Middle frontal gyrus (tissue), 1 donor: ENCODE results near the gene TMEM263.
A peak's percentile ranks its signal among the peaks of the same experiment; 100 is the strongest.
"Not testable (repeated sequence)": the region's sequence is repeated elsewhere in the genome, so short reads cannot be mapped to it uniquely, and the experiment has no call there.

Experiments
- DNase-seq: peaks from one replicate; pipeline ENCODE4 v3.0.0-alpha.2; 2015; ENCODE audit warnings: low spot score; ENCODE audit errors: extremely low spot score

TMEM263 gene

DNA sequence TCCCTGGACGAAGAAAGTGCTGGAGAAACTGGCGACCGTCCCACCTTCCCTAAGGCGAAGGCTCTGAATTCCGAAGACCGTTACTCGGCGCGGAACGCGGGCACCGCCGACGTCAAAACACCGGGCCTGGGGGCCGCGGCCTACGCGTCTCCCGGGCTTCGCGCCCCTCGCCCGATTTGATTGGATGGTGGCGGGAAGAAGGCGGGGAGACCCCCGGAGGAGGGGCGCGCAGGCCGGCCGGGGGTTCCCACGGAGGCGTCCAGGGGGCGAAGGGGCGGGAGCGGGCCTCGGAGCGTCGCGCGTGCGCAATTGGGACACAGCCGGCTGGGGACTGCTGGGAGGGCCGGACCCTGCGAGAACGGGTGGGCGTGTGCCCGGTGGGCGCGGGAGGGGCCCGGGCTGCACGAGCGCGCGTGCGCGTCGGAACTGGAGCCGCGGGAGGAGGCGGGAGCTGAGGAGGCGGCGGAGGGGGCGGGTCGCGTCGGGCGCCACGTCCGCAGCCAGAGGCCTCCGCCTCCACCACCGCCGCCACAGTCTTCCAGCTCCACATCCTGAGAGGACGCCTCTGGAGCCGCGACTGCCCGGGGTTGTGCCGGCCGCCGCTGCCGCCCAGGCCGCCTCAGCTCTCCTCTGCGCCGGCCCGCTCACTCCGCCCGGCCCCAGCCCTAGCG is at the start of gene TMEM263:
TMEM263 (plus strand) TSS at position 531 of the 671 bp plus-strand sequence. CDS start 11,210 bp downstream, outside the sequence.
- peak; percentile 76 for DNase-seq

DNA sequence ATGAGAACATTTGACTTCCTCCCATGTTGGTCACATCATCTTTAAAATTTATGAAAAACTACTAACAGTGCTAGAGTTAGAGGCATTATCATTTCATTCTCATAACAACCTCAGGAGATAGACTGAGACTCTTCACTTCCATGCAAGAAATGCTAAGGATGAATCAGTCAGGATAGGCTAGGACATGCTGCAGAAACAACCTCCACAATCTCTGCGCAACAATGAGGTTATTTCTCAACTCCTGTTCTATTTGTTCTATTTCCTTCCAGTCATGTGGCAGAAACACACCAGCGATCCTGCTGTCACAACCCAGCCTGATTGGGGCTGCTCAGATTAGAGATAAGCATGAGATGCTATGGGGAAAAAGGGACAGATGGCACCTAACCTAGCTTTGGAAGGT is 49.0 kb upstream of the TMEM263 start:
- no peak for DNase-seq

DNA sequence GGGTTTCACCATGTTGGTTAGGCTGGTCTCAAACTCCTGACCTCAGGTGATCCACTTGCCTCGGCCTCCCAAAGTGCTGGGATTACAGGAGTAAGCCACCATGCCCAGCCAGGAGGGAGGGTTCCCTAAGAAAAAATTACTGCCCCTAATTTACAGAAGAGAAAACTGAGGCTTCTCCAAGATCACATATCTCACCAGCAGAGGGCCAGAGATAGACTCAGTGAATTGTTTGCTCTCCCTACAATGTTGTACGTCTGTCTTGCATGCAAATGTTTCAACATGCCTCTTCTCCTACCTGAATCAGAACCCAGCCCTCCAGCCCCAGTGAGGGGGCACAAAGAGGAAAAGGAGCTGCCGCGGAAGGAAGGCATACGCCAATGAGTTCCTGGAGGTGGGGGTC is 48.3 kb upstream of the TMEM263 start:
- no peak for DNase-seq

DNA sequence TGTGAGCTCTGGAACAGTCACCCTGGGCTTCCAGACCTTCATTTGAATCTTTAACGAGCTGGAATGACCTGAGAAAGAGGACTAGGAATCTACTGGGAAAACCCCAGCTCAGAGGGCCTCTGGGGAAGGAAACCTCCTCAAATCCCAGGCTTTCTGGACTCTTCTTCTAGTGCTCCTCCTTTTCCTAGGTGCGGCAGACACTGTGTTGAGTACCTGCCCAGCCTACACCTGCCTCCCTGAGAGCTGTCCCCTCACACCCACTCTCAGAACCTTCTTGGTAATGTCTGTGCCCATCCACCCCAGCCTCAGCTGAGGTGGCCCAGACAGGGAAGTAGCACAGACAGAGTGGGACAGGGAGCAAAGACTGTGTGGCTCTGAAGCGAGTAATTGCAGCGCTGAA is 47.9 kb upstream of the TMEM263 start:
- no peak for DNase-seq

DNA sequence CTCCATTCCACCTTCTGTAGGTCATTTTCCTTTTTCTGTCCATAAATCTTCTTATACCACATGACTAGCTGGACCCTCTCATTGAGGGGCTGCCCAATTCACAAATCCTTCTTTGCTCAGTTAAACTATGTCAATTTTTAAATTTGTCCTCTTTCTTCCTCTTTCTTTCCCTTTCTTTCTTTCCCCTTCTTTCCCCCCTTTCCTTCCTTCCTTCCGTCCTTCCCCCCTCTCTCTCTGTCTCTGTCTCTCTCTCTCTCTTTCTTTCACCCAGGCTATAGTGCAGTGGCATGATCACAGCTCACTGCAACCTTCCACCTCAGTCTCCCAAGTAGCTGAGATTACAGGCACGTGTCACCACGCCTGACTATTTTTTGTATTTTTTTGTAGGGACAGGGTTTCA is 47.1 kb upstream of the TMEM263 start:
- DNase-seq = no peak

- no peak for DNase-seq
These were observed 45.5 kb upstream of the TMEM263 start for GRCh38 chr12:106910202-106910601.

GRCh38 chr12:106911581-106911980 is 44.1 kb upstream of the TMEM263 start:
- DNase-seq = no peak

DNA sequence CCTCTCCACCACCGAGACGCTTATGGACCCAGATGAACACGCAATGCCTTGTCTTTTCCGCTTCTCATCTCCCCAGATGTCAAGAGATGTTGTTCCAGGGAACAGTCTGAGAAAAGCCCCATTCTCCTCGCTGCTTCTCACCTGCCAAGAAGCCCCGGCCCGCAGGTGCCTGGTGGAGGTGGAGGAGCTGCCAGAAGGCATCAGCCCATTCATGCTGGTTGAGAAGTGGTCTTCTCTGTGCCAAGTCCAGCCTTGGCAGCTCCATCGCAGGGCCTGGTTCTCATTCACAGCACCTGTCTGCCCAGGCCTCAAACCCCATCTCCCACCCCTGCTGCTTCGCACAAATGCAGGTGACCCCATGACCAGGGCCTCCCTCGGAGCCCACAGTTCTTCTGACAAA is 42.3 kb upstream of the TMEM263 start:
- no peak for DNase-seq

GRCh38 chr12:106914796-106915634 is 40.7 kb upstream of the TMEM263 start:
- no peak for DNase-seq

DNA sequence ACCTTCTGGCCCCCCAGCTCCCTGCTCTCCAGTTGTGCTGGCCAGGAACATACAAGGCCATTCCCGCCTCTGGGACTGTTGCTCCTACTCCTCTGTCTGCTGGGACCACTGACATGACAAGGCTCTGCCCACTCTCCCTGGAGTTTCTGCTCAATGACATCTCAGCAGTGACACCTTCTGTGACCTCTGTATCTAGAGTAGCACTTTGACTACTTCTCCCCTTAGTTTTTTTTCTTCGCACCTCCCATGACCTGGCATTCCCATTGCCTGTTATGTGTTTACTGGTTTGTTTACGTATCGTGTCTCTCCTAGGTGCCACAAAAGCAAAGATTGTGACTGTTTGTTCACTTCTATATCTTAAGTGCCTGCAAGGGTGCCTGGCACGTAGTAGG is 40.1 kb upstream of the TMEM263 start:
- no peak for DNase-seq

DNA sequence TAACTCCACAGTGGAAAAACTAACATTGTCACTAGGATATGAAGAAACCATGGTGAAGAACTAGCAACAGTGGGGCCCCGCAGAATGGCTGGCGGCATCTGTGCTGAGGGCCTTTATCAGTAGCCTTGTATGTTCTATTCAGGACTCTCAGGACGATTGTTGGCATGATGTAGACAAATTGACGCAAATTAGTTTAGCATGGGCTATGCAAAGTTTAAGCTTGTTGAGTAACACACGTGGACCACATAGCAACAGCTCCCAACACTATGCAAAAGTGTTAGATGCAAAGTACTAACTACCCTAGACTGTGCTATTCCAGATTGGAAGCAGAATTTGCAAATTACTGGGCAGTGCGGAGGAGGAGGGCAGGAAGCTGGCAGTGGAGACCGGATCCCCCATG is 38.2 kb upstream of the TMEM263 start:
- no peak for DNase-seq

GRCh38 chr12:106918746-106919145 is 37.0 kb upstream of the TMEM263 start:
- no peak for DNase-seq

DNA sequence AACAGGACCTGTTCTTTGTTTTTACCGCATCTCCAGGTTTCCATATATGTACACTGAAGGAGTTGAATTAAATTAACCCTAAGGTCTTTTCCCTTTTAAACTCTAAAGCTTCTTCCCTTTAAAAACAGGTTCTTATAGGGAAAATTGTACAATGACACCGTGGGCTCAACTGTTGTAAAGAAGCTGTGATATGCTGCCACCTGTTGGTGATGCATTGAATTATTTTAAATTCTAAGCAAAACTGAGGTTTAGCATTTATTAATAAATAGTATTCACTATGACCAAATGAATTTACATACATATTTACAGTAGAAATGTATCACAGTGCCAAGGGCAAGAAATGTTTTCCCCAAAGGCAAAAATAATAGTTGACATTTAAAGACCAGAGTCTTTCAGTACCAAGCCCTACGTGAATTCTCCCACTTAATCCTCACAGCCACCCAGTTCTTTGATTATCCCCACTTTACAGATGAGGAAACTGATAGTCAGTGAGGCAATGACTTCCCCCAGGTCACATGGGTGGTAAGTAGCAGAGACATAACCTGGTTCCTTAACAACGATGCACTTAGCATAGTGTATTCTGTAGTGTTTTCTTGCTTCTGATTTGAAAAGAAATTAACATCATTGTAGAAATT is 35.7 kb upstream of the TMEM263 start:
- DNase-seq = peak; percentile 22

DNA sequence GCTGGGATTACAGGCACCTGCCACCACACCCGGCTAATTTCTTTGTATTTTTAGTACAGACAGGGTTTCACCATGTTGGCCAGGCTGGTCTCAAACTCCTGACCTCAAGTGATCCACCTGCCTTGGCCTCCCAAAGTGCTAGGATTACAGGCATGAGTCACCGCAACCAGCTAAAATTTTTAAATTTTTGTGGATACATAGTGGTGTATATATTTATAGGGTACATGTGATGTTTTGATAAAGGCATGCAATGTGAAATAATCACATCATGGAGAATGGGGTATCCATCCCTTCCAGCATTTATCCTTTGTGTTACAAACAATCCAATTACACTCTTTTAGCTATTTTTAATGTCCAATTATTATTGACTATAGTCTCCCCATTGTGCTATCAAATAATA is 33.7 kb upstream of the TMEM263 start:
- not testable (repeated sequence) for DNase-seq

GRCh38 chr12:106923594-106923993 is 32.1 kb upstream of the TMEM263 start:
- not testable (repeated sequence) for DNase-seq

DNA sequence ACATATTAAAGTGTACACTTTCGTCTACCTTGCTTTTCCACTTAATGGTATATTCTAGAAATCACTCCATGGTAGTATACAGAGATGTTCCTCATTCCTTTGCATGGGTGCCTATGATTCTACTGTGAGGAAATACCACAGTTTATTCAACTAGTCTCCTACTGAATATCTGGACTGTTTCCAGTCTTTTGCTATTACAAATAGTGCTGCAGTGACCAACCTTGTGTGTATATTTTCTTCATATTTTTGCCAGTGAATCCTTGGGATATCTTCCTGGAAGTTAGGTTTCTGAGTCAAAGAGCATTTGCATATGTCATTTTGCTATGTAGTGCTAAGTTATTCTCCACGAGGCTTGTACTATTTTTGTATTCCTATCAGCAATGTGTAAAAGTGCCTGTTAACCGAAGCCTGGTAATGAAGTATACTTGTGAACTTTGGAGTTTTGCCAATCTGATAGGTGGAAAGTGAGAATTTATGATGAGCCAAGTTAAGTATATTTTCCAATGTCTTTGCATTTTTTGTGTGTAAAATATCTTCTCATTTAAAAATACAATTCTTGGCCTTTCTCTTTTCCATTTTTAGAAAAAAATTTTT is 31.3 kb upstream of the TMEM263 start:
- DNase-seq = no peak

GRCh38 chr12:106926657-106927056 is 29.1 kb upstream of the TMEM263 start:
- DNase-seq = no peak

GRCh38 chr12:106934277-106934676 is 21.4 kb upstream of the TMEM263 start:
- no peak for DNase-seq

DNA sequence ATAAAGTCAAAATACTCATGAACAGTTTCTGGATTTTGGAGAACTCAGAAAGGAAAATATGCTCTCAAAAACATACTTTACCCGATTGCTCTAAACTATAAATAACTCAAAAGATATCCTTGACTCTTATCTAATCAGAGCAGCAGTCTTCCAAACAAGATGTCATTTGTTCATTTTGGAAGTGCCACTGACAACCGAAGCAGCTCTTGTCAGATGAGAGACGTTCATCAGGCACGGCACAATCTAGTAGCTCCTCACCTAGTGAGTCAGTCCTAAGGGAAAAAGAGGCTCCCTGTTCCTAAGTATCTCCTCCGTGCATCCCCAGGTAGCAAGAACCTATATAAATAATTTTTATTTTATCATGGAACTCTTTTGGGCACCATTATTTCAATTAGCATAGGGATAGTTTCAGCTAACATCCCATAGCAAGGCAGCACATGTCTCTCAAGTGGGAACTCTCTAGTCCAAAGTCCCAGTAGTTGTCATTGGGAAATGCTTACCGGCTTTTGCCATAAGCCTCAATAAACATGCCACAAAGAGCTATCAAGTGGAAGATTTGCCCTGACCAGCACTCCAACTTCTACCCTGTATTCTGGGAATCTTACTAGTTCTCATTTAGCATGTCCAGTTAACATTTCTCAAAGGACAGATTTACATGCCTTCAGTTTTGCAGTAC is 14.1 kb upstream of the TMEM263 start:
- no peak for DNase-seq

GRCh38 chr12:106942775-106943174 is 12.9 kb upstream of the TMEM263 start:
- DNase-seq = no peak

- no peak for DNase-seq
These were observed 10.4 kb upstream of the TMEM263 start for GRCh38 chr12:106945261-106945851.
